GM12872 (cell line): ENCODE results near the gene NAA50.

Source experiments
- CTCF ChIP-seq: IDR thresholded peaks from 3 replicates; pipeline ENCODE4 v1.5.1; 2011; ENCODE audit warnings: low read depth, mild to moderate bottlenecking, low read length, moderate library complexity; ENCODE audit not compliant: insufficient read depth

Gene NAA50

DNA sequence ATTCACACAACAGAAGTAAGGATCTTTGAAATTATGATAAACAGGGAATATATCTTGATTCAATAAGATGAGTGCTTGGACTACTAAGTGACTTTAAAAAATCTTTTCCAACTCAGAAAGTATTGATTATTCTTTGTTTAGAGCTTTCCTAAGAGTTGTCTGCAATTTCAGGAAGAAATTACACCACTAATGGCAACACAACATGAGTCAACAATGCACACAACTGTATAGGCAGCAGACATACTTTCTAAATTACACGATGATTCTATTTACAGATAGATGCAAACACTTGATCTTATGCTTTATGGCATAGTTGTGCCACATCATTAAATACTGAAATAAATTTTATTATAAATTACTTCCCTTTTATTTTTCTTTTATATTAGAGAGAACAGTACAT is 4.4 kb downstream of the NAA50 start:
- TF ChIP-seq CTCF, result no peak

- no peak for TF ChIP-seq CTCF
These were observed 5.0 kb downstream of the NAA50 start for GRCh38 chr3:113741086-113741485.

GRCh38 chr3:113736548-113737089 is 9.4 kb downstream of the NAA50 start:
- TF ChIP-seq CTCF, result peak; percentile 53; the same call in 2 of the 3 replicates

DNA sequence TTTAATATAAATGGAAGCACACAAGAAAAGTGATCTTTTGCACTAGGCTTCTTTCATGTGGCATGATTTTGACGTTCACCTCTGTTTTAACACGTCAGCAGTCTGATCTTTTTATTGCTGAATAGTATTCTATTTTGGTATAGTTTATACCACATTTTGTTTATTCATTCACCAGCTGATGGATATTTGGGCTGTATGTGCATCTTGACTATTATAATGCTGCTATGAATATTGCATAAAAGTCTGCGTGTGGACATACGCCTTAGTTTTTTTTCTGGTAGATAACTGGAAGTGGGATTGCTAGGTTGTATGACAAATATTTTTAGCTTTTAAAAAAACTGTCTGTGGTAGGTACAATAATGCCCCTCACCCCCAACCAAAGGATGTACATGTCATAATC is 14.4 kb downstream of the NAA50 start:
- no peak for TF ChIP-seq CTCF

- TF ChIP-seq CTCF, result no peak
These were observed 15.5 kb downstream of the NAA50 start for GRCh38 chr3:113730550-113730949.

- no peak for TF ChIP-seq CTCF
These were observed 17.4 kb downstream of the NAA50 start for GRCh38 chr3:113728661-113729060.

- TF ChIP-seq CTCF, result no peak
These were observed 24.4 kb downstream of the NAA50 start for GRCh38 chr3:113721636-113722035.

DNA sequence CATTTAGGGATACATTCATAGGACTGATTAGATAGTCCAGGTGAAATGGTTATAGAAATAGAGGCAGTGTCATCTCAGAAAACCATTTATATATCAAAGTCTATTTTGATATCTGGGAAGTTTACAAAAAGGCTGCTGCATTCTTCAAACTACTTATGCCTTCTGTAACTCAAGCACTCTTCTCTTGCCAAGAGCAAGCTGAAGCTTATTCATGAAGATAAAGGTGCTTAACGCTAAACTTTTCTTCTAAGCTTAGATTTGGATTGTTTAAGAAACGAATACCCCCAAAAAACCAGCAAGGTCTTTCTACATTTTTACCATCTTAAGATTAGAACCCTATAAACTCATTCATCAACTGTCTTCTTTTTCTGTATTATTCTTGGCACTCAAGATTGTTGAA is 26.3 kb downstream of the NAA50 start:
- no peak for TF ChIP-seq CTCF
